Daoy (cell line): ENCODE measurements around the gene WNT3. TPM values are rescaled to one million over a fixed set of nuclear protein-coding genes. Genes with fewer than 3 reads are reported as not detected.
"Not testable (repeated sequence)": the region's sequence is repeated elsewhere in the genome, so short reads cannot be mapped to it uniquely, and the experiment has no call there.

ENCODE experiments used
- DNase-seq: peaks from one replicate; pipeline ENCODE4 v3.0.0-alpha.2; 2015; ENCODE audit warnings: low read depth
- total RNA-seq: library from RNA; depleted of rRNA; stranded (reverse); fragments of >200 nt; shearing (Covaris generic); gene quantifications from 2 replicates; pipeline ENCODE4 v1.2.3, GENCODE V29; 2014

The WNT3 gene
- total RNA-seq, 1 experiment from 2014 or later = 3.4 TPM

DNA sequence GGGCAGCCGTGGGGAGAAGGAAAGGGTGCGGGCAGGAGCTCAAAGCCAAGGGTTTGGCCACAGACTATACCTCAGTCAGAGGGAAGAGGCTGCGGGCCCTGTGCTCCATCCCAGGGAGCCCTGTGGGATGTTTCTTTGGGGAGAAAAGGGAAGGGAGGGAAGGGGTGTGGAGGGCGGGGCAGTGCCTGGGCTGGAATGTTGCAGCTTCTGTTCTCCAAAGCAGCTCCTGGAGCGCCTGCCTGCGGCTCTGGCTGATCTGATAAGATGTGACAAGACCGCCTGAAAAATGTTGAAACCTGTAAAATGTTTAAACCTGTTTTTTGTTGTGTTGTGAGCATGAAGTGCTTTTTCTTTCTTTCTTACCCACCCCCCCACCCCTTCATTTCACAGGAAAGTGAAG, 32.8 kb downstream of the WNT3 start:
- no peak for DNase-seq

DNA sequence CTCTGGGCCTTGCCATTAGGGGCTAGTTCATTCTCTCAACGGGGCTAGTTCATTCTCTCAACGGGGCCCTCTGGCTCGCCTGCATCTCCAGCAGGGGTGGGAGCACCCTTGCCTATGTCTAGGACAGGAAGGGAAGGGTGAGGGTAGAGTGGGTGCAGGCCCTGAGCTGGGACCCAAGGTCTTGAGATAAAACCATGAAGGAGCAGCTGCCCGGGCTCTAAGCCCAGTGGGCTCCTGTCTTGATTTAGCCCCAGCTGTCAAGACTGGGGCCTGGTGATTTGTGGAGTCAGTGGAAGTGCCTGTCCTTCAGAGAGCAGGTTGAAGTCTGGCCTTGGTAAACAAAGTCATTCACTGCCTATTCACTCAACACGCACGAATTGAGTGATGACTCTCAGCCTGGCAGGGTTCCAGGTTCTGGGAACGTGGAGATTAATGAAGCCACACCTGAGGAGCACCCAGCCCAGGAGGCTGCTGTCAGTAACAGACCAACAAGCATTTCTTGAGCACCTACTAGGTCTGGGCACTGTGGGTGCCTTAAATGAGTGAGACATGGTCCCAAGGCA, 35.4 kb downstream of the WNT3 start:
- no peak for DNase-seq

DNA sequence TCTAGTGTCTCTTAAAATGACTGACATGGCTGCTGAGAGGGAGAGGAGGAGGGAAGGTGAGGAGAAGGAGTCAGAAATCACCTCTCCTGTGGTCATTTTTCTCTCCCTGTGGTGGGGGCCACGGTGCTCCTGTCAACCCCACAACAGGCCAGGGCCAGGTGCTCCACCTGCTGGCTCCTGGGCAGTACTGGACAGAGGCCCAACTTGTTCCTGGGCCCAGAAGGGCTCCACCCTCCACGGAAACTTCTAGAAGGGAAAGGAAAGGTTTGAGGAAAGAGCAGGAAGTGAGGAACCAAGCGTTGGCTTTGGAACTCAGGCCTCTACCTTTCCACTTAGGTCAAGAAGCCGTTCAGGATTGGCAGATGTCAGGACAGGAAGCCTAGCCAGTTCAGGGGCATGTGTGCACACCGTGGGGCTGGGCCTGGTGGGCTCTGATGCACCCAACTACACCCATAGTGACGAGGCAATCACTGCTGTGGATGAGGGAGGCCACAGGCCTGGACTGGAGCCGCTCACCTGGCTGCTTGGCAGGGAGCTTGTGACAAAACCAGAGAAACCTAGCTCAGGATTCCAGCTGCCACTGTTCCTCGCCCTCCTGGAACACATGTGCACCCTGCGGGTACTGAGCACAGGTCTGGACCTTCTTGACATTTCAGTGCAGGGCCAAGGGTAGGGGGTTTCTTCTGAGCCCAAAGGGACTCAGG, 36.1 kb downstream of the WNT3 start:
- DNase-seq = peak; percentile 67

GRCh38 chr17:46780003-46780373, 38.5 kb downstream of the WNT3 start:
- no peak for DNase-seq

DNA sequence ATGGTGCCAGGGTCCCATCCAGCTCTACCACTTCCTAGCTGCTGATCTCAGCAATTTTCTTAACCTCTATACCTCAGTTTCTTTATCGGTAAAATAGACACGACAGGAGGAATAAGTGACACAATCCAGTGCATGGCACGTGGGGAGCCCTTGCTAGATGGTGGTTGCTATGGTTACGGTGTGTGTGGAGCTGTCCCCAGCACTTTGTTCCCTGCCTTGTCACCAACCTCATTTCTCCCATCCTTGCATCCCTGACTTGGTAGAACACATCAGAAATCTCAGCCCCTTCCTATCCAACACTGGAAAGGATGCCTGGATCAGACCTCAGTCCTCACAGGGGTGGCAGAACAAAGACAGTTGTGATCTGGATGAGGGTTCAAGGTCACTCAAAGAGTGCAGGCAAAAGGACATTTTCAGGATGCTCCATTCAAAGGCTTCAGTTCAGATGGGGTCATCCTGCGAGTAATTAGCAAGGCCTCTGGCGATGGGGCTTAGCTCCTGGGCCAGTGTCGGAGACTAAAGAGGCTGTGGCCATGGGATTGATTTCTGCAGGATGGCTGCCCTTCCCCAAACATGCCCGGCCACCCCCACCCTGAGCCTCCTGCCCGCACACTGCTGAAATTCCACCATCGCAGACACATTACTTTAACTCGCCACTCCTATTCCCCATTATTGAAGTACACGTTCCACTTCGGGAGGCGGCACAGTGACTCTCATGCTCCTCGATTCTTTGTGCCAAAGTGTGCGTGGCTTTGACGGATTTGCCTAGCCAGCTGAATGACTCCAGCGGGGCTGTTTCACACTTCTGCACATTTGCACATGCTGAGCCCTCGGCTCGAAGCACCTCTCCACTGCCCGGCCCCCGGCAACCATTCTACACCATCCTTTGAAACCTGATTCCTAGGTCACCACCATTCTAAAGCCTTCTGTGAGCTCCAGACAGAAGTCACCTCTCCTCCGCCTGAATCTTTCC, 40.3 kb downstream of the WNT3 start:
- no peak for DNase-seq

DNA sequence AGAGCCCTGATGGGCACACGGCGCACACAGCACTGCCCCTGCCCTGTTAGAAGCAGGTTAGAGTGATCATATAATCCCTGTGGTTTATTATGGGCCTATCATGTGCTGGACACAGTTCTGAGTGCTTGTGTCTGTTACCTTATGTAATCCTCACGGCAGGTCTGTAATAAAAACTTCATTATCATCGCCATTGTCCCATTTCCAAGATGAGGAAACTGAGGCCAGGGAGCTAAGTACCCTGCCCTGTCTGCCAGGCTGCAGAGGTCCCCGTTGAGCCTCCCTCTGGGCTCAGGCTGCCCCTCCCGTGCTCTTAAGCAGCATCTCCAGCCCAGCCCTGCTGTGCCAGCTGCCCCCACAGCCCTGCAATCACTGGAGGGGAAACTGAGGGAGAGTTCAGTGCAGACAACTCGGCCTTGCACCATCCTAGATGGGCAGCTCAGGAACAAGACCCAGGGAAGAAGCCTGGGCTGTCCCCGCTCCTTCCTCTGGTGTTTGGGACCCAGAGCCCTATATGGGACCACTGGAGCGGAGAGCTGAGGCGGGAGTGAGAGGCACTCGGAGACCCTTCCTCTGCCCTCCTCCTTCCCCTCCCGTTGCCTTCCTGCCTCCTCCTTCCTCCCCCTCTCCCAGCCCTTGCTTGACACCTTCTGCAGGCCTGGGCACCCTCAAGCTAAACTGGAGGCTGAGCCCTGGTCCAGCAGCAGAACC, 42.0 kb downstream of the WNT3 start:
- DNase-seq = no peak

DNA sequence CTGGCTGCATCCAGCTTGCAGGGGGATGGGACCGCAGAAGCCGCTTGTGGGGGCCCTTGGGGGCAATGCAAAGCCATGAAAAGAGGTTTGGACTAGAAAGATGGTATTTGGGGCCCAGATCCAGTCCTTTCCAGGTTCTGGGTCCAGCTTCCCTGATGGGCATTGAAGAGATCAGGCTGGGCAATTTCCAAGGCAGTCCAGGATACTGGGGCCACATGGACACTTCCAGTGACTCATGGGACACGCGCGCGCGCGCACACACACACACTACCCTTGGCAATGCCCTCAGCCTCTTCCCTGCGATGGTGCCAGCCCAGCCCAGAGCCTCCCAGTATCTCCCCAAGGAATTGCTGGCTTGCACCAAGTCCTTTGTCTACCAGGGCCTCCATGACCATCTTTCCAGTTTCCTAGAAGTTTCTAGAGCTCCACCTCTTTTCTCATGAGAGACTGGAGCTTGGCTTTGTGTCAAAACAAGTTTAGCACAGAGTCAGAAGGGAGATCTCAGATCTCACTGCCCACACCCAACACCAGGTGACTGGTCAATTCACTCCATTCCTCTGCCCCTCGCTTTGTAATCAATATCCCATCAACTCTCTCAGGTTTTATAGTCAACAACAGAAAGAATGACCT, 44.3 kb downstream of the WNT3 start:
- no peak for DNase-seq

DNA sequence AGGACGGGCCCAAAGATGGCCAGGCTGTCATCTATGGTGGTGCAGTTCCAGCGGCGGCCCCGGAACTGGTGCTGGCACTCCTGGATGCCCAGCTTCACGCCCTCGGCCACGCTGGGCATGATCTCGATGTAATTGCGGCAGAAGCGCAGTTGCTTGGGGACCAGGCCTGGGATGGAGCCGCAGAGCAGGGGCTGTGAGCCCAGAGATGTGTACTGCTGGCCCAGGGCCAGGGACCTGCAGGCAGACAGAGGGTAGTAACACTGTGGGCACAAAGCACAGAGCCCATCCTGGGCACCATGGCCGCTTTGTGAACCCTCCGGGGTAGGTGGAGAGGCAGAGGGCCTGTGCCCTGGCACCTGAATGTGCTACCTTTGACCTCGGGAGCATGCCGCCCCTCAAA, 44.8 kb downstream of the WNT3 start:
- DNase-seq = no peak

DNA sequence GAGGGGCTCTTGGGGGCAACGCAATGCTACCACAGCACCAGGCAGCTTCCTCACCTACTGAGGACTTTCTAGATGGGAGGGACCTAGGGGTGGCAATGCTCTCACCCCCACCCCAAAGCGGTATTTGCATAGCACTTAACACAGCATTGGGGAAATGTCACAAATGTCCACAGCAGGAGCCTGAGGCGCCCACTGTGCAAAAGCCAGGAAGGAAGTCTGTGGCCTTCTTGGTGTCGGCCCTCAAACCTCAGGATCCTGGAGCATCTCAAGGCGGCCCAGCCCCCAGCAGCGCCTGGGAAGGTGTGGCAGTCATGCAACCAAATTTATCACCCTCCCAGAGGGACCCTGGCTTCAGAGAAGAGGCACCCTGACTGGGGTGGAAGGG, 45.3 kb downstream of the WNT3 start:
- DNase-seq = no peak

DNA sequence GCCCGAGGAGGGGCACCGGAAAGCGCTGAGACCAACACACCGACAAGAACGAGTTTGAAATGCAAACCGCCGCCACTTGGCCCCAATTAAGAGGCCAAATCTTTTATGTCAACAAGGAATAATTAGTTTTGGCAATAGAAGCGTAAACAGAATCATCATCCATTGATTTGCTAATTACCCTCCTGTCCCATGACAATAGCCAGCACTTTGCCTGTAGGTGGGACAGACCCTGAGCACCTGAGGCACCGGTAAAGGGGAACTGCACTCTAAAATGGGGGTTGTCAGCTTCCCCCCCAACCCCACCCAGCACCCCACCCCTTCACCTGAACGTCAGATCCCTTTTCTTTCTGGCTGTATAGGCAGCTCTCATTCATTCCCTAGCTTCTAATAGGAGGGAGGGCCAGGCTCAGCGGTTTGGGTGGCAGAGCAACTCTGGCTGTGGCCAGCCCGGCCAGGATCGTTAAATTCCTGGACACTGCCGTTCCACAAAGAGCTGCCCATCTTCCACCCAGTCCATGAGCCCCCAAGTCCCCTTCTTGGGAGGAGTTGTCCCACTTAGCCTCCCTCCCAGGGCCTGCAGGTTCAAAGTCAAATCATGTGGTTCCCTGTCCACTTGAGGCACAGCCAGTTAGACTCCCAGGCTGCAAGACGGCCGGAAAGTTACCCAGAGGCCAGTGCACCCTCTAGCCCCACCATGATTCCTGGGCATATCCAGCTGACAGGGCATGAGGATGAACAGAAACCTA, 45.8 kb downstream of the WNT3 start:
- DNase-seq = no peak

DNA sequence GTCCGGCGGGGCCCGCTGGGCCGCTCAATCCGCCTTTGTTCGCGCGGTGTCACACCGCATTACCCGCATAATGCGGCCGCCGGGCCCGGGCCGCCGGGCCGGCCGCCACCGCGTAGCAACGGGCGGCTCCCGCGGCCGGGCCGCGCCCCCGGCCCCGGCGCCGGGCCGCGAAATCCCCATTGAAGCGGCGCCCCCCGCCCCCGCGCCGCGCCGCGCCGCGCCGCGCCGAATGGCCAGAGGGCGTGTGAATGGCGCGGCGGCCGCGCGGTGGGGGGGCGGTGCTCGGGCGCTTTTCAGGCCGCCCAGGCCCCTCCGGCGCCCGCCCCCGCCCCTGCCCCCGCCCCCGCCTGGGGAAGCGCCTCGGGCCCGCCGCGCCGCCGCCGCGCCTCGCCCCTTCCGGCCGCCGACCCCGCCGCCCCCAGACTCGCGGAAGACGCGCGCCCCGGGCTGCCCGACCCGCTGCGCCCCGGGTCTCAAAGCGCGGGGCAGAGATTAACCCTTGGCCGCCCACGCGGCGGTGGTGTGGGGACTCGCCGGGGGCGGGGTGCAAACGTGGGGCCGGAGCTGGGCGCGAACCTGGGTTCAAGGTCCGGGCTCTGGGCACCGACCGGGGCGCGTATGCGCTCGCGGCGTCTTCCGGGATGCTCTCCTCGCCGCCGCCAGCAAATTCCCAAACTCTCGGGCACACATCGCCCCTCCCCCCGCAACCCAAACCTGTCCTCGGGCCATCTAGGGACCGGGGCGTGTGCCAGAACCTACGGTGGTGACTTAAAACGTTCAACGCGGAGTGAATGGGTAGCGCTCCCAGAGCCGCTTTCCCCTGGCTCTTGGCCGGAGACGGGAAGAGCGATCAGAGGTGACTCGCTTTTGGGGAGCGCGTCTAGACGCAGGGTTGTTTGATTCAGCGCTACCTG, 46.7 kb downstream of the WNT3 start:
- peak; percentile 70 for DNase-seq

- DNase-seq = peak; percentile 74
These were observed 47.5 kb downstream of the WNT3 start for GRCh38 chr17:46770818-46771560.

GRCh38 chr17:46770439-46770817, 48.1 kb downstream of the WNT3 start:
- DNase-seq = no peak

DNA sequence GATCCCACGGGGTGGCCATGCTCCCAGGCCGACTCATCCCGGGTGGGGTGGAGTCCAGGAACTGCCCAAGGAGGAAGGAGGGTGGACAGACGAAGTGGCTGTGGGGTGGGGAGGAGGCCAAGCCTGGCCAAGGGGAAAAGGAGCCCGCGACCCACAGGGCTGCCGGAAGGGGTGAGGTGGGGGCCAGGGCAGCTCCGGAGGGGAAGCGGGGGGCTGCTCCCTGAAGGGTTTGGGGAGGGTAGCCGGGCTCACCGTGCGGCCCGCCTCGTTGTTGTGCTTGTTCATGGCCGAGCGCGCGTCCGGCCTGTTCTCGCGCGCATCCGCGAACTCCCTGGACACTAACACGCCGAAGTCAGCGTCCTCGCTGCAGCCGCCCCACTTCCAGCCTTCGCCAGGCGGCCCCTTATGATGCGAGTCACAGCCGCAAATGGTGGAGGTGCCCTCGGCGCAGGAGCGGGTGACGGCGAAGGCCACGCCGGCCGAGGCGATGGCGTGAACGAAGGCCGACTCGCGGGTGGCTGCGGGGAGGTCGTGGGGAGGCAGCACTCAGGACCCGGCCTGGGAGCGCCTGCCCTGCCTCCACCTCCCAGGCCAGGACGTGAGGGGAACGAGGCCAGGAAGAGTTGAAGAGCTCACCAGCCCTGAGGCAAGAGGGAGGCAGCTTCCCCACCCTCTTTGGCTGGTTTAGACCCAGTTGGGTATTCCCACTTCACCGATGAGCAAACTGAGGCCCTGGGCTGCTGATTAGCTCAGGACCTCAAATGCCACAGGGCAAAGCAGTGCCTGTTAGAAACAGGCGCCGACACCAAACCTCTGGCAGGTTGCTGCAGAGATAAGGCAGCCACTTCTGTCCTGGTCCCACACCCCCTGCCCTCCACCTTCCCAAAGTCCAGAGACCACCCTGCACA, 48.7 kb downstream of the WNT3 start:
- DNase-seq = no peak

DNA sequence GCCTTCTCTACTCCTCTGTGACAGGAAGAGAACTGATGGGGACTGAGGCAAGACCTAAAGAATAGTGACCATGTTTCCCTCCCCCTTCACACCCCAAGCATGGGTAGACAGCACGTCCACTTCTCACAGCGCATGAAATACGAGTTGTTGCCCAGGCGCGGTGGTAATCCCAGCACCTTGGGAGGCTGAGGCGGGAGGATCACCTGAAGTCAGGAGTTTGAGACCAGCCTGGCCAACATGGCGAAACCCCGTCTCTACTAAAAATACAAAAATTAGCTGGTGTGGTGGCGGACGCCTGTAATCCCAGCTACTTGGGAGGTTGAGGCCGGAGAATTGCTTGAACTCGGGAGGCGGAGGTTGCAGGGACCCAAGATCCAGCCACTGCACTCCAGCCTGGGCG, 49.6 kb downstream of the WNT3 start:
- not testable (repeated sequence) for DNase-seq

DNA sequence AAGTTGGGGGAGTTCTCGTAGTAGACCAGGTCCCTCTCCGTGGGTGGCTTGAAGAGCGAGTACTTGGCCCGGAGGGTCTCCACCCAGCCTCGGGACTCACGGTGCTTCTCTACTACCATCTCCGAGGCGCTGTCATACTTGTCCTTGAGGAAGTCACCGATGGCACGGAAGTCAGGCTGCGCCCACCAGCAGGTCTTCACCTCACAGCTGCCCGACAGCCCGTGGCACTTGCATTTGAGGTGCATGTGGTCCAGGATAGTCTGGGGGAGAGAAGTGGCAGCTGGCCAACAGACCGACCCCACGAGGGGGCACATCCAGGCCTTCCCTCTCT, 50.0 kb downstream of the WNT3 start:
- no peak for DNase-seq

- DNase-seq = peak; percentile 28
These were observed 51.7 kb downstream of the WNT3 start for GRCh38 chr17:46766493-46767491.
